ENCODE results near the gene PLXDC2.

GRCh38 chr10:19865676-19866075 is 49.4 kb downstream of the PLXDC2 start:
- TF ChIP-seq CTCF (IDR thresholded peaks at IDR 0.05) = no peak
- no peak for TF ChIP-seq POLR2A (IDR thresholded peaks at IDR 0.05)
- no peak for TF ChIP-seq POLR2AphosphoS5 (IDR thresholded peaks at IDR 0.05)
